Measurements from ENCODE around the gene ZSWIM3. TPM values are rescaled to one million over a fixed set of nuclear protein-coding genes. Genes with fewer than 3 reads are reported as not detected.

The ZSWIM3 gene
- total and polyA plus RNA-seq, 8 donors = 3.5 to 6.7 (median 5.7) TPM

DNA sequence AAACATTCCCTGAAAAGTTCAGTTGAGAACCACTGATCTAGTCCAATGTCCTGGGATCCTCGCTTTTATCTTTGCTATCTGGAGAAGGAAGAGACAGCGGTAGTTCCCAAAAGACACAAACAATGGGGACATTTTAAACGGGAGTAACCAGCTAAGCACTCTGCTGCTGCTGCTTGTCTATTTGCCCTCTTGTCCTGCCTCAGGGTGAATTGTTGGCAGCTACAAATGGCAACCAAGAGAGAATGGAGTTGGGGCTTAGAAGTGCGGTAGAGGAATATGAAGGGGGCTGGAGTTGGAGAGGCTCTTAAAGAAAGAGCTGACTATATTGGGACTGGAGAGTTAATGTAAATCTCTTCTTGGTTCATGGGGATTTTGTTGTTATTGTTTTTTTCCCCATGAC, 17.2 kb downstream of the ZSWIM3 start:
- H3K27ac ChIP-seq = no peak overlapping the region
- no peaks in the 10 kb centered on the region for H3K4me1 ChIP-seq
- DNase-seq = no peak
- peaks cover 0 to 32% of the 10 kb centered on the region in 2 donors for H3K36me3 ChIP-seq
- H3K4me3 ChIP-seq = no peak overlapping the region
- TF ChIP-seq, protein P1, sequence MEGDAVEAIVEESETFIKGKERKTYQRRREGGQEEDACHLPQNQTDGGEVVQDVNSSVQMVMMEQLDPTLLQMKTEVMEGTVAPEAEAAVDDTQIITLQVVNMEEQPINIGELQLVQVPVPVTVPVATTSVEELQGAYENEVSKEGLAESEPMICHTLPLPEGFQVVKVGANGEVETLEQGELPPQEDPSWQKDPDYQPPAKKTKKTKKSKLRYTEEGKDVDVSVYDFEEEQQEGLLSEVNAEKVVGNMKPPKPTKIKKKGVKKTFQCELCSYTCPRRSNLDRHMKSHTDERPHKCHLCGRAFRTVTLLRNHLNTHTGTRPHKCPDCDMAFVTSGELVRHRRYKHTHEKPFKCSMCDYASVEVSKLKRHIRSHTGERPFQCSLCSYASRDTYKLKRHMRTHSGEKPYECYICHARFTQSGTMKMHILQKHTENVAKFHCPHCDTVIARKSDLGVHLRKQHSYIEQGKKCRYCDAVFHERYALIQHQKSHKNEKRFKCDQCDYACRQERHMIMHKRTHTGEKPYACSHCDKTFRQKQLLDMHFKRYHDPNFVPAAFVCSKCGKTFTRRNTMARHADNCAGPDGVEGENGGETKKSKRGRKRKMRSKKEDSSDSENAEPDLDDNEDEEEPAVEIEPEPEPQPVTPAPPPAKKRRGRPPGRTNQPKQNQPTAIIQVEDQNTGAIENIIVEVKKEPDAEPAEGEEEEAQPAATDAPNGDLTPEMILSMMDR (IDR thresholded peaks at IDR 0.05) = no peak
- intact Hi-C loops (cut with DNase I) = no loop called here
- H3K27me3 ChIP-seq = no peaks in the 10 kb centered on the region
- no peak for ATAC-seq
- H3K9me3 ChIP-seq = no peaks in the 10 kb centered on the region

DNA sequence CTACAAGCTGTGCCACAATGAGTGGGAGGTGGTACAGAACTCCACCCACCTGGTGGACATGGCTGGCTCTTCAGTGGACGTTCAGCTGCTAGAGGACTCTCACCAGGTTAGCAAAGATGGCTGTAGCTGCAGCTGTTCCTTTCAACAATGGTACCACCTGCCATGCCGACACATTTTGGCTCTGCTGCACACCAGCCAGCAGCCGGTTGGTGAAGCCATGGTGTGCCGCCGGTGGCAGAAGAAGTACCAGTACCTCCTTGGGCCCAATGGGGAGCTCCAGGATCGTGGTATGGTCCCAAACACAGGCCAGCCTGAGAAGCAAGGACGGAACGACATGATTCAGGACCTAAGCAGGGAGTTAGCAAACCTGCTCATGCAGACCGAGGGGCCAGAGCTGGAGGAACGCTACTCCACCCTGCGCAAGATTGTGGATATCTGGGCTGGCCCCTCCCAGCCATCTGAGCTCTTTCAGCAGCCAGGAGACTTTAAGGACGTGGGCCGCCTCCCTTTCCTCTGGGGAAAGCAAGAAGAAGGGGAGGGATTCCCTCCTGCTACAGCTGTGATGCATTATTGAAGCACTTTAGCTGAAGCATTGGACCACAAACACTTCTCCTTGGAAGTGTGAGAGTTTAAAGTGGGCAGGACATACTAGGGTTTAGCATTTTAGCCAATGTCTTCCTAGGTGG, 20.8 kb downstream of the ZSWIM3 start:
- DNase-seq = peak in 1 of 4 donors; percentile 20
- H3K9me3 ChIP-seq = no peaks in the 10 kb centered on the region
- no peaks in the 10 kb centered on the region for H3K27me3 ChIP-seq
- no peak for ATAC-seq
- H3K4me3 ChIP-seq = no peak overlapping the region
- H3K36me3 ChIP-seq = peaks cover 0 to 35% of the 10 kb centered on the region in 2 donors
- H3K27ac ChIP-seq = no peak overlapping the region
- TF ChIP-seq, protein P1 (IDR thresholded peaks at IDR 0.05) = no peak
- peaks cover 6 to 22% of the 10 kb centered on the region in 2 donors for H3K4me1 ChIP-seq
- intact Hi-C loops (cut with DNase I) = no loop called here

DNA sequence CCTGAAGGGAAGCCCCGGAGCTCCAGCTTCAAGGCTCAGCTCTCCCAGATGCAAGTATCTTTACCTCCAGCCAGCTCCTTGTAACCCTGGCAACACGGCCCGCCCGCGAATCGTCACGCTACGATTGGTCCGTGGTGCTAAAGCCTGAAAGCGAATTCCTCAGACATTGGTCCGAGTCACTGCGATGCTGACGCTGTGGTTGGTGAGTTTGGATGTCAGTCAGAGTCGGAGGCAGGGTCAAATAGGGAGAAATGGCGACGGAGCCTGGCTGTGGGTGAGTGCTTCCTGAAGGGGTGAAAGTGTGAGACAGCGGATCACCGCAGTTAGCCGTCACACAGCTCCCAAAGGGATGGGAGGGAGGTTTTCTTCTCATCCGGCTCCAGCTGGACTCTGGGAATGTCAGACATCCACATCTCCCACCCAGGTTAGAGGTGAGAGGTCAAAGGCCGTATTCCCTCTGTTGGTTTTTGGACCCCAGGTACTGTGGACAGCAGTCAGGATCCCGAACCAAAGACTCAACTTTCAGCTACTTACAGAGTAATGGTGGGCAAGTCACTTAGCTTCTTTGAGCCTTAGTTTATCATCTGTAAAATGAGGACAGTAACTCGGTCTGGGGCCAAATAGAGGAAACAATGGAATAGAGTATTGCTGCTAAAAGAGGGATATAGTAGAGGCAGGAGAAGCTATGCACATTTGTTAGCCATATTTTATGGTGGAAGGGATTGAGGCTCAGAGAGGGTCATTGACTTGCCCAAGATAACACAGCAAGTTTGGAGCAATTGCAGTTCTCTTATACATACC, 23.8 kb downstream of the ZSWIM3 start, which contains the start of gene ZSWIM1:
Gene ZSWIM1 (plus strand): TSS at position 240 of the 801 bp plus-strand sequence. CDS start 1,366 bp downstream, outside the sequence.
- DNase-seq (peak; percentile 98 to 100 (median 99)), ATAC-seq (peak; percentile 99)
- H3K27ac ChIP-seq = peak within 1 kb of the TSS; percentile 74 to 75
- peaks cover 0 to 42% of the 10 kb centered on the region in 2 donors for H3K36me3 ChIP-seq
- no peaks in the 10 kb centered on the region for H3K27me3 ChIP-seq
- intact Hi-C loops (cut with DNase I) = no loop called here
- no peaks in the 10 kb centered on the region for H3K9me3 ChIP-seq
- TF ChIP-seq, protein P1 (IDR thresholded peaks at IDR 0.05) = no peak
- peak within 1 kb of the TSS; percentile 62 to 70 for H3K4me3 ChIP-seq
- H3K4me1 ChIP-seq = peaks cover 6 to 46% of the 10 kb centered on the region in 2 donors

DNA sequence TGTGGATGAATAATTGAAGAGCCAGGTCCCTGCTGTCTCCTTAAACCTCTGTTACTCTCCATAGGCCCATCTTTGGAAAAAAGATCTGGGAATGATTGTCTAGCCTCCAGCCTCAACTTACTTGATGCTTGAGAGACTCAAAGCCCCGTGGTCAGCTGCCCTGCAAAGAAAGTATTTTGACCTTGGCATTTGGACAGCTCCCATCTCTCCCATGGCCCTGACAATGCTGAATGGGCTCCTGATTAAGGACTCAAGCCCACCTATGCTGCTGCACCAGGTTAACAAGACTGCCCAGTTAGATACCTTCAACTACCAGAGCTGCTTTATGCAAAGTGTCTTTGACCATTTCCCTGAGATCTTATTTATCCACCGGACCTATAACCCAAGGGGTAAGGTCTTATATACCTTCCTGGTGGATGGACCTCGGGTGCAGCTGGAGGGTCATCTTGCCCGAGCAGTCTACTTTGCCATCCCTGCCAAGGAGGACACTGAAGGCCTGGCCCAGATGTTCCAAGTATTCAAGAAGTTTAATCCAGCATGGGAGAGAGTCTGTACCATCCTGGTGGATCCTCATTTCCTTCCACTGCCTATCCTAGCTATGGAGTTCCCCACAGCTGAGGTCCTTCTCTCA, 25.2 kb downstream of the ZSWIM3 start:
- TF ChIP-seq, protein P1 (IDR thresholded peaks at IDR 0.05) = no peak
- peaks cover 0 to 44% of the 10 kb centered on the region in 2 donors for H3K36me3 ChIP-seq
- ATAC-seq = no peak

More for the DNA sequence above, 25.2 kb downstream of the ZSWIM3 start:
- DNase-seq = peak in 1 of 4 donors; percentile 23
- intact Hi-C loops (cut with DNase I) = no loop called here
- Histone ChIP-seq H3K4me3 (no peak overlapping the region), H3K27ac (no peak overlapping the region), H3K27me3 (no peaks in the 10 kb centered on the region), H3K9me3 (no peaks in the 10 kb centered on the region), H3K4me1 (peaks cover 6 to 46% of the 10 kb centered on the region in 2 donors)

Data from left lung (tissue), 10 donors.